Amniotic epithelial cell (primary cell): Measurements from ENCODE around the gene JAK1.
A peak's percentile ranks its signal among the peaks of the same experiment; 100 is the strongest.
"Not testable (repeated sequence)": the region's sequence is repeated elsewhere in the genome, so short reads cannot be mapped to it uniquely, and the experiment has no call there.

Experiments
- DNase-seq: peaks from one replicate; pipeline ENCODE4 v3.0.0-alpha.2; 2010; ENCODE audit warnings: low read depth

JAK1 gene

DNA sequence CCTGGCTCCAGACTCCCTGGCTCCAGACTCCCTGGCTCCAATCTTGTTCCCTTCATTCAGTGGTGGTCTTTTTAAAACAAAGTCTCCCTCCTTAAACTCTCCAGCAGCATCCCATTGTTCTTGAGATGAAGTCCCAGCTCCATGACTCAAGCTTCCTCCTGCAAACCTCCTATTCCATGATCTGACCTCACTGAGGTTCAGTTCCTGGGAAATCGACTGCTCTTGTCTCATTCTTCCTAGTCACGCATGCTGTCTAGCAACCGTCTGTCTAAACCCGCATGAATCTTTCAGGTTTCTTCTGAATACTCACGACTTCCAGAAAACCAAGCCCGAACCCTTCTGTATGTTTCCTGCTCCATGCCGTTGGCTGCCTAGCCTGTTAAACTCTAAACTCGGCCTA, 129.5 kb downstream of the JAK1 start:
- no peak for DNase-seq

DNA sequence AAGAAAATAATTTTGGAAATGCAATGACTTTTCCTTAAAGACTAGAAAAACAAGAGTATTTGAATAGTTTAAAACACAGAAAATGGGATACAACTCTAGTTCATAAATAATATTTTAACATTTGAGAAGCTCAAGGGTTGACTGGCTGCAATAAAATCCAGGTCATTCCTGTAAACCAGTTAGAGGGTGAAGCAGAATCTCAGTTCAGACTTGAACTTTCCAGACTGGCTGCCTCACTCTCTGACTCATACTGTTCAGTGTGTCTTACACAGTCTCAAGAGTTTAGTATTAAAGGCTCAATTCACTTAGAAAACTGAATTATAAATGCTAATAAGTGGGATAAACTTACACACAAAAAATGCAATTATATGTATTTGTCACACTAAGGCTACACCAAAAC, 131.6 kb downstream of the JAK1 start:
- DNase-seq: peak; percentile 63

DNA sequence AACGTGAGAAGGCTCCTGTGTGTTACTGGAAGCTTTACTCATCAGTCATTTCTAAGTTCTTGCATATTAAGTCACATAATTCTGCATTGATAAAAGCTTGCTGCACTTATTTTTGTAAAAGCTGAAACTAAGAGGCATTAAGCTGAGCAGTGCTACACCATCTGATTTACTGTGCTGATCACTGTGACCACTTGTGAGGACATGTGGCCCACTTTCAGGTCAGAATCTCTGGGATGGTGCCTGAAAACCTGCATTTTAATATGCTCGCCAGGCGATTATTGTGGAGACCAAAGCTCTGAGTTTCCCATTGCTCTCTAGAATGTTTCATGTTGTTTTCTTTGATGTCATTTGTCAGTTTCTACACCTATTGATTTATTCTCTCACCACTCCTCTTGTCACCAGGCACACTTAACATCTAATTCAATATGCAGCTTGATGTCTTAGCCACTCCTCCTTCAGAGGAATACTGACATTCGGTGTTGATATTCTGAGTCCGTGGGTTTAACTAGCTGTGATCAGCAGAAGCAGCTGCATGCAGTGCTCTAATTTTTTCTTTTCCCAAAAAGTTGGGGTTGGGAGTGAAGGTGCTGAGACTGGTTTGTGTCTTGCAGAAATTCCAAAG, 136.2 kb downstream of the JAK1 start:
- DNase-seq: no peak

DNA sequence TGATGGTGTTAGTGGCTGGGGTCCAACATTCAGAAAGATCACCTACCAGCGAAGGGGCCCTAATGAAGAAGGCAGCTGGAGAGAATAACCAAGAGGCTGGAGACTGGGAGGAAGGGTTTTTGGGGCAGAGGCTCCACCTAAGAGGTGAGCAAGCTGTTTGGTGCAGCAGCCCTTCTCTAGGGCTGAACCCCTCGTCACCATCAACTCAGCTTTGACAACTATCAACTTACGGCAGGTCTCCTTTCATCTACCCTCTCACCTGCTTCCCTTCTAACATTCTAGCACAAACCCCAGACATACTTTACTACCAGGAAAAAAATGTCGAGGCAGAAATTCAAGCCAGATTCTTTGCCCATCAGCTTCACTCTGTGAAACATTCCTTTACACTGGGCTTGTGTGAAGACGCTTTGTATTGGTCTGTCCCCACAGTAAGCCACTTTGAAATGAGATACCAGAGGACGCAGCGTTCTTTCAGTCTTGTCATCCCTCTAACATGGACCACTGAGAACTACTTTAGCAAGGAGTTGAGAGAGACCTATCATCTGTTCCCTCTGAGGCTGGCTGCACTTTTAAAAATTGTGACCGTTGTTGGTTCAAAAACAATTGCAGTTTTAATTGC, 136.8 kb downstream of the JAK1 start:
- DNase-seq: no peak

DNA sequence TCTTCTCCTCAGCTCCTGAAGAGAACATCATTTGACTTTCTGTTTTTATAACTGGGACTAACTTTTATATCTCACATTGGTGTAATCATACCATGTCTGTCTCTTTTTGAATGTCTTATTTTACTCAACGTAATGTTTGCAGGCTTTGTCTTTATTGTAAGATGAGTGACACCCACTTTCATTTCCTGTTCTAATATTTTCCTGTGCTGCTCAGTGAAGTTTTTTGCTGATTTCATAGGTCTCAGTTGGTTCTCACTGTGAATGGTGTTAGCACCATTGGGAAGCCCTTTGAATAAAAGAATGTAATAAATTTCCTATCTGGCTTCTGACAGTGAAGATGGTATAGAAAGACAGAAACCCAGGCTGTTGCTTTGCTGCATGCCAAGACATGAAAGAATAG, 137.5 kb downstream of the JAK1 start:
- DNase-seq: no peak

DNA sequence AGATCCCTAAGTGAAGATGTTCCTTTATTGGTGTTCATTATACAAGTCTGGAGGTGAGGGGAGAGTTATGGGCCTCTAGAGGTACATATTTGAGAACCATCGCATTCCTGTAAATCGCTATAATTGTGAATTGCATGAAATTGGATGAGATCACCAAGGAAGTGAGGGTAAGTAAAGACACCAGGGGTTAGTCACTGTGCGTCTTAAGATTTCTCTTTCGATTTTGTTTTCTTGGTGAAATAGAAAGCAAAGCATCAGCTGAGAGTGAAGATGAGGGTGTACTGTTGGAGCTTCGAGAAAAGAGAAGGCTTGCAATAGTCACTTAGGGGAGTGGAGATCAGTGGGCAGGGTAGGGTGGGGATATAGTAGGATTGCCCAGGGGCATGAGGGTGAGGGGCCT, 139.4 kb downstream of the JAK1 start:
- no peak for DNase-seq

DNA sequence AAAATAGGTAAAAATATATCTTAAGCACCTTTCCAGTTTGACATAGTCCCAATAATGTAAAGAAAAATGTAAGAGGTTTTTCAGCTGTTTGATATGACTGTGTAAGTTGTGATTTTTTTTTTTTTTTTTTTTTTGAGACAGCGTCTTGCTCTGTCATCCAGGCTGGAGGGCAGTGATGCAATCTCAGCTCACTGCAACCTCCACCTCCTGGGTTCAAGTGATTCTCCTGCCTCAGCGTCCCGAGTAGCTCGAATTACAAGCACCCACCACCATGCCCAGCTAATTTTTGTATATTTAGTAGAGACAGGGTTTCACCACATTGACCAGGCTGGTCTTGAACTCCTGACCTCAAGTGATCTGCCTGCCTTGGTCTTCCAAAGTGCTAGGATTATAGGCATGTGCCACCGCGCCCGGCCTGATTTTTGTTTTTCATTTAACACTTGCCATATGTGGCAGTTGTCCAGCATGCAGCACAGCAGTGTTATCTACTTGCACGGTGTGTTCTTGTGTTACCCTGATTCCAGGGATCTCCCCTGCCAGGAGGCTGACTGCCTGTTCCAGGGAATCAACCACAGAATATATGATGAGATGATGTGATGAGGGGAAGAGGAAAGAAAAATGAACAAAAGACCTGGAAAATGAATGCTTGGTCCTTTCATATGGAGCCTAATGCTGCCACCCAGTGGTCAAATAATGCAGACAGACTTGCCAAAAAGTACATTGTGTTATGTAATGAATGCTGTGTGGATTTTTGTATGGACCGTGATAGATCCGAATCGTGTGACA, 142.5 kb downstream of the JAK1 start:
- peak; percentile 72 for DNase-seq

DNA sequence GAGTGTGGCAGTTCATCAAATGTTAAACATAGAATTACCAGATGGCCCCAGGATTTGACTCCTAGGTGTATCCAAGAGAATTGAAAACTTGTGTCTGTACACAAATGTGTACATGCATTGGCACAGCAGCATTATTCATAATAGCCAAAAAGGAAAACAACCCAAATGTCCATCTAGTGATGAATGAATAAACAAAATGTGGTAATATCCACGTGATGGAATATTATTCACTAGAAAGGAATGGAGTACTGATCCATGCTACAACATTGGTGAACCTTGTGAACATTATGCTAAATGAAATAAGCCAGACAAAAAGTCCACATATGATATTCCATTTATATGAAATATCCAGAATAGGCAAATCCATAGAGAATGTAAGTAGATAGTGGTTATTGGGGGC, 143.7 kb downstream of the JAK1 start:
- DNase-seq: peak; percentile 45

DNA sequence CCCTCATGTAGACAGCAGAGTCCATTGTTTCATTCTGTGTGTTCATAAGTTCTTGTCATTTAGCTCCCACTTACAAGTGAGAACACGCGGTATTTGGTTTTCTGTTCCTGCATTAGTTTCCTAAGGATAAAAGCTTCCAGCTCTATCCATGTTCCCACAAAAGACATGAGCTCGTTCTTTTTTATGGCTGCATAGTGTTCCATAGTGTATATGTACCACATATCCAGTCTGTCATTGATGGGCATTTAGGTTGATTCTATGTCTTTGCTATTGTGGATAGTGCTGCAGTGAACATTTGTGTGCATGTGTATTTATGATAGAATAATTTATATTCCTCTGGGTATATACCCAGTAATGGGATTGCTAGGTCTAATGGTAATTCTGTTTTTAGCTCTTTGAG, 145.8 kb downstream of the JAK1 start:
- not testable (repeated sequence) for DNase-seq

DNA sequence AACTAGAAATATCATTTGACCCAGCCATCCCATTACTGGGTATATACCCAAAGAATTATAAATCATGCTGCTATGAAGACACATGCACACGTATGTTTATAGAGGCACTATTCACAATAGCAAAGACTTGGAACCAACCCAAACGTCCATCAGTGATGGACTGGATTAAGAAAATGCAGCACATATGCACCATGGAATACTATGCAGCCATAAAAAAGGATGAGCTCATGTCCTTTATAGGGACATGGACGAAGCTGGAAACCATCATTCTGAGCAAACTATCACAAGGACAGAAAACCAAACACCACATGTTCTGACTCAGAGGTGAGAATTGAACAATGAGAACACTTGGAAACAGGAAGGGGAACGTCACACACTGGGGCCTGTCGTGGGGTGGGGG, 149.0 kb downstream of the JAK1 start:
- not testable (repeated sequence) for DNase-seq

DNA sequence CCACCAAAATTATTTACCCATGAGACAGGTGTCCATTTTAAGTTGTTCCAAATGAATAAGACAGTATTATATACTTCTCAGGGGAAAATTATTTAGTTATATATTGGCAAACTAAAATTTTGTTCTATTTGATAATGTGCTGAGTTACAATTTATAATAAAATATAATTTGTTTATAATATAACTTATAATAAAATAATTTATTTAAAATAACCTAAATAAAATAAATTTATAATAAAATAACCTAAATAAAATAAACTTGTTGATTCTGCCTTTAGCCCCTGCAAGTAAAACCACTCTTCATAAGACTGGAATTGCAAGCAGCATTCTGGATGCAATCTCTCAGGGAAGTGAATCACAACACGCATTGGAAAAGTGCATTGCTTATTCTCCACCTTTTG, 151.9 kb downstream of the JAK1 start:
- DNase-seq: no peak

DNA sequence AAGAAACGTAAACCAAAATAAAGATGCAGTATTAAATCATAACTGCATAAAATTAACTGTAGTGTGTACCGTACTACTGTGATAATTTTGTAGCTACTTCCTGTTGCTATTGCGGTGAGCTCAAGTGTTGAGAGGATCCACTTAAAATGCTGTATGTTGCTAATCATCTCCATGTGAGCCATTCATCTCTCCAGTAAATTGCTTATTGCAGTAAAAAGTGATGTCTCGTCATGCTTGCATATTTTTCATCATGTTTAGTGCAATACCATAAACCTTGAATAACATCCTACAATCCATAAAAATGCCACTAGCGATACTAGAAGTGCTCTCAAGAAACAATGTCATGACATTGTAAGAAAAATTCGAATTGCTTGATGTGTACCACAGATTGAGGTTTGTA, 155.2 kb downstream of the JAK1 start:
- no peak for DNase-seq

DNA sequence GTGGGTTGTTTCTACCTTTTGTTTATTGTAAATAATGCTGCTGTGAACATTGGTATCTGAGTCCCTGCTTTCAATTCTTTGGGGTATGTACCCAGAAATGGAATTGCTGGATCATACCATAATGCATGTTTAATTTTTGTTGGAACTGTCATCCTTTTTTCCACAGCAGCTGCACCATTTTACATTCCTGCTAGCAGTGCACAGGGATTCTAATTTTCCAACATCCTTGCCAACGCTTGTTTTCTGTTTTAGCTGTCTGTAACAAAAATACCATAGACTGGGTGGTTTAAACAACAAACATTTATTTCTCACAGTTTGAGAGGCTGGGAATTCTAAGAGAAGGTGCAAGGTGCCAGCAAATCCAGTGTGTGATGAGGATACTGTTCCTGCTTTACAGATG, 156.3 kb downstream of the JAK1 start:
- no peak for DNase-seq

DNA sequence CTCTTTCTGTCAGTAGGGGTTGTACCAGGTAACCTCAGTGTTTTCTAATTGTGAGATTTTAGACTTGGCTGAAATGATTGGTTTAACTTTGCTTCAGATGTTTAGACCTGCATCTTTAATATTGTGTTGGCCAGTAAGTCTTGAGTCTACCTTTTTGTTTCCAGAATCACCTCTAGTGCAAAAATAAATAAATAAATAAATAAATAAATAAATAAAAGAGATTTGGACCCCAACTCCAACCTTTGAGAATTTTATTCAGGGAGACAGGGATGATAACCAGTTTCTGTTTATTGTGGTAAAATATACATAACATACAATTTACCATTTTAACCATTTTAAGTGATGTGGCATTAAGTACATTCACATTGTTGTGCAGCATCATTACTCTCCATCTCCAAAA, 157.0 kb downstream of the JAK1 start:
- DNase-seq: no peak

DNA sequence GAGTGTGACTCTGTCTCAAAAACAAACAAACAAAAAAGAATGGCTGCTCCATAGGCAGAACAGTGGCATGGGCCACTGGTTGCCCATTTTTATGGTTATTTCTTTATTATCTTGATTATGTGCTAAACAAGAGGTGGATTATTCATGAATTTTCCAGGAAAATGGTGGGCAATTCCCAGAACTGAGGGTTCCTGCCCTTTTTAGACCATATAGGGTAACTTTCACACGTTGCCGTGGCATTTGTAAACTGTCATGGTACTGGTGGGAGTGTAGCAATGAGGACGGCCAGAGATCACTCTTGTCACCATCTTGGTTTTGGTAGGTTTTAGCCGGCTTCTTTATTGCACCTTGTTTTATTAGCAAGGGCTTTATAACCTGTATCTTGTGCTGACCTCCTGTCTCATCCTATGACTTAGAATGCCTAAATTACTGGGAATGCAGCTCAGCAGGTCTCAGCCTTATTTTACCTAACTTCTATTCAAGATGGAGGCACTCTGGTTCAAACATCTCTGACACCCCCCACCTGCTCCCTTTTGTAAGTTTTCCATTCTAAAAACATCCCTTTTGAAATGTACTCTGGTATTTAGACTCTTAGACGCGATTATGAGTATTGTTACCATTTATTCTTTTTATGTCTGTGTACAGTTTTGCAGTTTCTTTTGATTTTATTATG, 164.4 kb downstream of the JAK1 start:
- DNase-seq: no peak

DNA sequence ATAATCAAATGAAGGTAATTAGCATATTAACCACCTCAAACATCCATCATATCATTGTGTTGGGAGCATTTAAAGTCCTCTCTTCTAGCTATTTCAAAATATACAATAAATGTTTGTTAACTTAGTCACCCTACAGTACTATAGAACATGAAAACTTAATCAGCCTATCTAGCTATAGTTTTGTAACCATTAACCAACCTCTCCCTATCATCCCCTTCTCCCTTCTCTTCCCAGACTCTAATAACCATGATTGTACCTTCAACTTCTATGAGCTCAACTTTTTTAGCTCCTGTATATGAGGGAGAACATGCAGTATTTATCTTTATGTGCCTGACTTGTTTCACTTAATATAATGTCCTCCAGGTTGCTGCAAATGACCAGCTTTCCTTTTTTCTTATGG, 167.5 kb downstream of the JAK1 start:
- DNase-seq: no peak

DNA sequence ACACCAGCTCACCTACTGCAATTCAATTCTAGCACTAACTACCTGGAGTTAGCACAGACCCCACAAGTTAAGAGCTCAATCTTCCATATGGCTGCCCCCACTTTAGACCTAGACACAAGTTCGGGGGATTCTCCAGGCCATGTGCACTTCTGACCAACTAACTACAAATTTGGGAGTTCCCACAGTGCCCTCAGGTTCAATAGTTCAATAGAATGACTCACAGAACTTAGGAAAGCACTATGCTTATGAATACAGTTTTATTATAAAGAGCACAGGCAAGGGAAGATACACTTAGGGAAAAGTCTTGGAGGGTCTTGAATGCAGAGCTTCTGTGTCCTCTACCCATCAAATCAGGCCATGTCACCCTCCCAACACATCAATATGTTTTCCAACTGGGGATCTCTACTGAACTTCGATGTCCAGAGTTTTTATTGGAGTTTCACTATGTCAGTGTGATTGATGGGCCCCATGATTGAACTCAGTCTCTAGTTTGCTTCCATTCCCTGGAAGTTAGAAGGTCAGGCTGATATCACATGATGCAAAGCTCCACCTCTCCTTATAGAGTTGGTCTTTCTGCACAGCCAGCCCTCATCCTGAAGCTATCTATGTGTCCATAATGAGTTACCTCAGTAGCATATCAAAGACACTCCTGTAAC, 175.4 kb downstream of the JAK1 start:
- no peak for DNase-seq
